NCI-H748 treated with DMSO at 0.1 percent for 48 hours (cell line): ENCODE data around the gene NPIPA7.
"Not testable (repeated sequence)": the region's sequence is repeated elsewhere in the genome, so short reads cannot be mapped to it uniquely, and the experiment has no call there.

ENCODE experiments used
- DNase-seq: peaks from one replicate; lab custom pipeline; 2025; lab: John Stamatoyannopoulos, UW

NPIPA7 gene

DNA sequence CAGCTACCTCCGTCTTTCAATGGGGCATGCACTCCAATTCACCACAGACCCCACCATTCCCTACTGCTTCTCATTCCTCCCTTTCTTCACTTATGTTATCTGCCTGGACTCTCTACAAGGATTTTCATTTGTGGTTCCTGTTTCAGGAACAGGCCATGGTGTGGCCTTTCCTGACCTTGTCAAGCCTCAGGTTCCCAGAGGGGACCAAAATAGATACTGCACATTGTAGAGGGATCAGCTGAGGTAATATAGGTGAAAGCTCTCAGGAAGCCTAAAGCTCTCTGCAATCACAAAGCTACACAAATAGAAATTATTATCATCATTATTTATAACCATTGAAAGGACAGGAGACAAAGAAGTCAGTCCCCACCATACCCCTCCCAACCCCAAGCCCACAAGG, 41.6 kb downstream of the NPIPA7 start:
- not testable (repeated sequence) for DNase-seq

DNA sequence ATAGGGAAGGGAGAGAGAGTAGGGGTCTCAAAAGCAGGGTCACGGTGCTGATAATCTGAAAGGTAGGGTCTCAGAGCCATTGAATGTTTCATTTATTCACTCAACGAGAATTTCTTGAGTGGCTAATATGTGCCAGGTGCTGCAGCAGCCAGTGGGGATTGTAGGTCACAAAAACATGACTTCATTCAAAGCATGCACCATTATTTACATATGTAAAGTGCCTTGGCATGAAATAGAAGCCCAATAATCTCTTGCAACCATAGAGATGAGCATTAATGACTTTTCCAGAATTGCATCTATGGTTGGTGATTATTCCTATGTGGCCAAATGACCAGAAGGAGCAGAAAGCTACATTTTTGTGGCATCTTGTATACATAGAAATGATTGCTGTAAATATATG, 46.2 kb downstream of the NPIPA7 start:
- not testable (repeated sequence) for DNase-seq

- not testable (repeated sequence) for DNase-seq
Observed at GRCh38 chr16:16431135-16431534, 52.2 kb downstream of the NPIPA7 start.

DNA sequence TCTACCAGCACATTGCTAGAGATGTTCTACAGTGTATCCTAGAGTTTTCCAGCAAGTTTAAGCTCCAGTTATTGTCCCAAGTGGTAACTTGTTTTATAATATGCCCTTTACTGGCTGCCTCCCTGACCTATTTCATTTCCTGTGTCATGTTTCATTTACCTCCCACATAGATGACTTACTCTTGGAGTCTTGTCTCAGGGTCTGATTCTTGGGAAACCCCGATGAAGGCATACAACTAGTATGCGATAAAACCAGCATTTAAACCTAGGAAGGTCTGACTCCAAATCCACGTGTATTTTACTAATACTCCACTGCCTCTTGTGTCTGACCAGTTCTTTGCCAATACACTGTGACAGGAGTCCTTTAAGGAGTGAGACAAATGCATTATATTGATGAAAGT, 55.8 kb downstream of the NPIPA7 start:
- not testable (repeated sequence) for DNase-seq

DNA sequence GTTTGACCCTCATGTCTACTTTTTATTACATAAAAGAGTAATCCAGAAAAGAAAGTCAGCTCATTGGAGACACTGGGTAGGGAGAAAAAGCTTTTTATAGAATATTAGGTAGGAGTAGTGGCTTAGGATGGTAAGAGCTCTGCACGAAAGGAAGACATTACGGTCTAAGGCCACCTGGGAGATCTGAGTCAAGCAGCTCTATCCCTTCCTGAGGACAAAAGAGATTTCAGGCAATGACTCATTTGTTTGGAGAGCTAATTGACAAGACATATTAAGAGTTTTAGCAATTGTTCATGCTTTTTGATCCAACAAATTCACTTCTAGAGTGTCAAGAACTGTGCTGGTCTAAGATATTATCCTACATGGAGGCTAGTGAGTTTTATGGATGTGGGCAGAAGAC, 62.5 kb downstream of the NPIPA7 start:
- not testable (repeated sequence) for DNase-seq
